ENCODE data around the gene AP2M1. TPM values are rescaled to one million over a fixed set of nuclear protein-coding genes. Genes with fewer than 3 reads are reported as not detected.

The AP2M1 gene
- total RNA-seq, 1 experiment from 2014 or later: 353 TPM

DNA sequence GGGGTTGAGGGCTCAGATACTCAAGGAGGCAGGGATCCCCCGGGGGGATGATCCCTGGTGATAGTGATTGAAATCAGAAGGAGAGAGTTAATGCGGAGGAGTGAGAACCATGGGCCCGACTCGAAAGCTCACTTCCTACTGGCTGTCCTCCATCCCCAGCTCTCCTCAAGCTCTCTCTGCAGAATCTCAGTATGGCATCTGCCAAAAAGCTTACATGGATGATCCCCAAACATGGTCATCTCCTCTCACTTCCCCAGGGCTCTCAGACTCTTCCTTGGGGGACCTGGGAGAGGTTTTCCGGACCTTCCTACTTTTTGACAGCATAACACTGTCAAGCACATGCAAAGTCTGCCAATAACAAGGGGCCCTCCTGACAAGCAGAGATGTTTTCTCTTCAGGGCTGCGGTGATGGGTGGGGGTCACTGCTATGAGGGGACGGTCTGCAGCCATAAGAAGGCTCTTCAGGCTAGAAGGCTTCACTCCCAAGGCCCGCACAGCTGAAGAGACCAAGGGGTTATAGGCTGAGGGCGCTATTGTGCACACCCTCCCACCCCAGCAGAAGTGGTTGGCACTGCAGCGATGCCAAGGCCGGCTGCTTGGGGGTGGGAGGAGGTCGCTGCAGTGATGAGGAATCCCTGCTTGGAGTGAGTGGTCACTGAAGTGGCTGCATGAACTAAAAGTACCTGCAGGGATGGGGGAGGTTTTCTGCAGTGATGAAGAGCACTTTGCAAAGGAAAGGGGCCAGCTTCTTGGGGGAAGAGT, 53.9 kb downstream of the AP2M1 start:
- ATAC-seq (no peak), DNase-seq (ENCODE audit: low read depth, low spot score) (no peak)
- H3K79me2 ChIP-seq (ENCODE audit: insufficient read depth, low read length): no peaks in the 10 kb centered on the region
- no peak overlapping the region for H3K9ac ChIP-seq (ENCODE audit: low read length)
- H3K9me2 ChIP-seq (ENCODE audit: insufficient read depth): no peaks in the 10 kb centered on the region
- H3K36me3 ChIP-seq (ENCODE audit: control insufficient read depth in 1 of 2, insufficient read depth in 2 of 2, low read length in 2 of 2): no peaks in the 10 kb centered on the region
- ChIA-PET CTCF (interaction anchor here (1.0 to 2.7 kb wide), 10 partner anchors 9 to 70 kb away, joined by 3 to 12 read pairs (median 6); partner anchors contain the start of gene ABCF3), POLR2A (interaction anchor here (1.3 to 1.4 kb wide), 2 partner anchors 18 to 54 kb away, joined by 3 read pairs; partner anchors contain the start of gene AP2M1), RAD21 (ENCODE audit: low non-redundant PET in 1 of 2, low total read pairs in 2 of 2, uncharacterized antibody in 2 of 2, unreplicated experiment in 2 of 2) (interaction anchor here (0.5 kb wide), 2 partner anchors 31 to 60 kb away, joined by 3 to 8 read pairs; no protein-coding TSS in a partner anchor)
- H3K27me3 ChIP-seq (ENCODE audit: insufficient read depth, low read length): no peaks in the 10 kb centered on the region
- H3K27ac ChIP-seq (ENCODE audit: low read depth, low read length): no peak overlapping the region
- H4K20me1 ChIP-seq (ENCODE audit: insufficient read depth): no peaks in the 10 kb centered on the region
- H2AFZ ChIP-seq (ENCODE audit: low read depth, low read length, poor library complexity, severe bottlenecking): no peak overlapping the region
- peak overlapping the region; percentile 97 for H3K4me2 ChIP-seq (ENCODE audit: low read length)
- intact Hi-C loops (cut with micrococcal nuclease): no loop called here
- peak overlapping the region; percentile 38 to 73 for H3K4me3 ChIP-seq (replicated peaks in 1 of 2; ENCODE audit: low read depth in 1 of 2, low read length in 2 of 2)
- H3K9me3 ChIP-seq (ENCODE audit: control insufficient read depth in 1 of 2, insufficient read depth in 1 of 2, low read depth in 1 of 2, low read length in 2 of 2): no peaks in the 10 kb centered on the region
- peaks cover 0 to 18% of the 10 kb centered on the region in 2 experiments; a peak in 3 of 4 replicates for H3K4me1 ChIP-seq (ENCODE audit: control insufficient read depth in 1 of 2, insufficient read depth in 2 of 2, low read length in 2 of 2)
- TF ChIP-seq, protein P1, sequence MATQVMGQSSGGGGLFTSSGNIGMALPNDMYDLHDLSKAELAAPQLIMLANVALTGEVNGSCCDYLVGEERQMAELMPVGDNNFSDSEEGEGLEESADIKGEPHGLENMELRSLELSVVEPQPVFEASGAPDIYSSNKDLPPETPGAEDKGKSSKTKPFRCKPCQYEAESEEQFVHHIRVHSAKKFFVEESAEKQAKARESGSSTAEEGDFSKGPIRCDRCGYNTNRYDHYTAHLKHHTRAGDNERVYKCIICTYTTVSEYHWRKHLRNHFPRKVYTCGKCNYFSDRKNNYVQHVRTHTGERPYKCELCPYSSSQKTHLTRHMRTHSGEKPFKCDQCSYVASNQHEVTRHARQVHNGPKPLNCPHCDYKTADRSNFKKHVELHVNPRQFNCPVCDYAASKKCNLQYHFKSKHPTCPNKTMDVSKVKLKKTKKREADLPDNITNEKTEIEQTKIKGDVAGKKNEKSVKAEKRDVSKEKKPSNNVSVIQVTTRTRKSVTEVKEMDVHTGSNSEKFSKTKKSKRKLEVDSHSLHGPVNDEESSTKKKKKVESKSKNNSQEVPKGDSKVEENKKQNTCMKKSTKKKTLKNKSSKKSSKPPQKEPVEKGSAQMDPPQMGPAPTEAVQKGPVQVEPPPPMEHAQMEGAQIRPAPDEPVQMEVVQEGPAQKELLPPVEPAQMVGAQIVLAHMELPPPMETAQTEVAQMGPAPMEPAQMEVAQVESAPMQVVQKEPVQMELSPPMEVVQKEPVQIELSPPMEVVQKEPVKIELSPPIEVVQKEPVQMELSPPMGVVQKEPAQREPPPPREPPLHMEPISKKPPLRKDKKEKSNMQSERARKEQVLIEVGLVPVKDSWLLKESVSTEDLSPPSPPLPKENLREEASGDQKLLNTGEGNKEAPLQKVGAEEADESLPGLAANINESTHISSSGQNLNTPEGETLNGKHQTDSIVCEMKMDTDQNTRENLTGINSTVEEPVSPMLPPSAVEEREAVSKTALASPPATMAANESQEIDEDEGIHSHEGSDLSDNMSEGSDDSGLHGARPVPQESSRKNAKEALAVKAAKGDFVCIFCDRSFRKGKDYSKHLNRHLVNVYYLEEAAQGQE (IDR thresholded peaks at IDR 0.05; ENCODE audit: low read depth): no peak
- TF ChIP-seq, protein P2, sequence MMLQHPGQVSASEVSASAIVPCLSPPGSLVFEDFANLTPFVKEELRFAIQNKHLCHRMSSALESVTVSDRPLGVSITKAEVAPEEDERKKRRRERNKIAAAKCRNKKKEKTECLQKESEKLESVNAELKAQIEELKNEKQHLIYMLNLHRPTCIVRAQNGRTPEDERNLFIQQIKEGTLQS (IDR thresholded peaks at IDR 0.05): no peak
- no peak for TF ChIP-seq ZNF274 (IDR thresholded peaks at IDR 0.05; ENCODE audit: low read depth, low read length)
- no peak for TF ChIP-seq FOSL1 (IDR thresholded peaks at IDR 0.05; ENCODE audit: low read depth)
- no peak for TF ChIP-seq EZH2 (IDR thresholded peaks at IDR 0.05)
- TF ChIP-seq, protein P3, sequence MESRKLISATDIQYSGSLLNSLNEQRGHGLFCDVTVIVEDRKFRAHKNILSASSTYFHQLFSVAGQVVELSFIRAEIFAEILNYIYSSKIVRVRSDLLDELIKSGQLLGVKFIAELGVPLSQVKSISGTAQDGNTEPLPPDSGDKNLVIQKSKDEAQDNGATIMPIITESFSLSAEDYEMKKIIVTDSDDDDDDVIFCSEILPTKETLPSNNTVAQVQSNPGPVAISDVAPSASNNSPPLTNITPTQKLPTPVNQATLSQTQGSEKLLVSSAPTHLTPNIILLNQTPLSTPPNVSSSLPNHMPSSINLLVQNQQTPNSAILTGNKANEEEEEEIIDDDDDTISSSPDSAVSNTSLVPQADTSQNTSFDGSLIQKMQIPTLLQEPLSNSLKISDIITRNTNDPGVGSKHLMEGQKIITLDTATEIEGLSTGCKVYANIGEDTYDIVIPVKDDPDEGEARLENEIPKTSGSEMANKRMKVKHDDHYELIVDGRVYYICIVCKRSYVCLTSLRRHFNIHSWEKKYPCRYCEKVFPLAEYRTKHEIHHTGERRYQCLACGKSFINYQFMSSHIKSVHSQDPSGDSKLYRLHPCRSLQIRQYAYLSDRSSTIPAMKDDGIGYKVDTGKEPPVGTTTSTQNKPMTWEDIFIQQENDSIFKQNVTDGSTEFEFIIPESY (IDR thresholded peaks at IDR 0.05; ENCODE audit: extremely low read depth, insufficient replicate concordance, low read length): no peak
- TF ChIP-seq, protein P4, sequence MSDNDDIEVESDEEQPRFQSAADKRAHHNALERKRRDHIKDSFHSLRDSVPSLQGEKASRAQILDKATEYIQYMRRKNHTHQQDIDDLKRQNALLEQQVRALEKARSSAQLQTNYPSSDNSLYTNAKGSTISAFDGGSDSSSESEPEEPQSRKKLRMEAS (IDR thresholded peaks at IDR 0.05): no peak
- TF ChIP-seq, protein P5, sequence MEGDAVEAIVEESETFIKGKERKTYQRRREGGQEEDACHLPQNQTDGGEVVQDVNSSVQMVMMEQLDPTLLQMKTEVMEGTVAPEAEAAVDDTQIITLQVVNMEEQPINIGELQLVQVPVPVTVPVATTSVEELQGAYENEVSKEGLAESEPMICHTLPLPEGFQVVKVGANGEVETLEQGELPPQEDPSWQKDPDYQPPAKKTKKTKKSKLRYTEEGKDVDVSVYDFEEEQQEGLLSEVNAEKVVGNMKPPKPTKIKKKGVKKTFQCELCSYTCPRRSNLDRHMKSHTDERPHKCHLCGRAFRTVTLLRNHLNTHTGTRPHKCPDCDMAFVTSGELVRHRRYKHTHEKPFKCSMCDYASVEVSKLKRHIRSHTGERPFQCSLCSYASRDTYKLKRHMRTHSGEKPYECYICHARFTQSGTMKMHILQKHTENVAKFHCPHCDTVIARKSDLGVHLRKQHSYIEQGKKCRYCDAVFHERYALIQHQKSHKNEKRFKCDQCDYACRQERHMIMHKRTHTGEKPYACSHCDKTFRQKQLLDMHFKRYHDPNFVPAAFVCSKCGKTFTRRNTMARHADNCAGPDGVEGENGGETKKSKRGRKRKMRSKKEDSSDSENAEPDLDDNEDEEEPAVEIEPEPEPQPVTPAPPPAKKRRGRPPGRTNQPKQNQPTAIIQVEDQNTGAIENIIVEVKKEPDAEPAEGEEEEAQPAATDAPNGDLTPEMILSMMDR (IDR thresholded peaks at IDR 0.05 in 2 of 3, conservative IDR thresholded peaks at IDR 0.05 in 1 of 3; ENCODE audit: borderline replicate concordance in 1 of 3, insufficient read depth in 1 of 3, low read depth in 2 of 3, low read length in 2 of 3): no peak
- TF ChIP-seq TCF7L2 (IDR thresholded peaks at IDR 0.05; ENCODE audit: borderline replicate concordance, extremely low read depth, insufficient read depth, insufficient read length): no peak
- no peak for TF ChIP-seq RAD21 (IDR thresholded peaks at IDR 0.05; ENCODE audit: low read depth)
- no peak for TF ChIP-seq SIN3A (IDR thresholded peaks at IDR 0.05; ENCODE audit: low read depth)
- no peak for TF ChIP-seq CEBPB (IDR thresholded peaks at IDR 0.05; ENCODE audit: low read depth)
- TF ChIP-seq POLR2AphosphoS5 (IDR thresholded peaks at IDR 0.05; ENCODE audit: low read depth, low read length): no peak
- no peak for TF ChIP-seq EGR1 (IDR thresholded peaks at IDR 0.05; ENCODE audit: low read depth)
- no peak for TF ChIP-seq EZH2phosphoT487 (IDR thresholded peaks at IDR 0.05; ENCODE audit: borderline replicate concordance)
- BruUV-seq (replicated peaks): no TSS peak

All from HCT116 (cell line).